ENCODE results near the gene SMTNL1. TPM values are rescaled to one million over a fixed set of nuclear protein-coding genes. Genes with fewer than 3 reads are reported as not detected.

SMTNL1 gene
- total RNA-seq, 1 experiment from 2014 or later, result 0.26 TPM

- no peaks in the 10 kb centered on the region; the same call in 1 of the 2 replicates for H3K27me3 Mint-ChIP-seq (ENCODE audit: low read depth)
- no peak for ATAC-seq
- H3K9me3 Mint-ChIP-seq, result no peaks in the 10 kb centered on the region
- no peak overlapping the region for H3K4me3 Mint-ChIP-seq
- no peak overlapping the region for H3K27ac Mint-ChIP-seq
- H3K4me1 Mint-ChIP-seq, result peaks cover 20% of the 10 kb centered on the region
- peaks cover 3% of the 10 kb centered on the region; the same call in 1 of the 2 replicates for H3K36me3 Mint-ChIP-seq
- TF ChIP-seq FOXP4 (CRISPR knock-in tag; IDR thresholded peaks at IDR 0.05) (no peak), ATF2 (CRISPR knock-in tag; IDR thresholded peaks at IDR 0.05; ENCODE audit: borderline replicate concordance, low read depth) (no peak), ATF1 (CRISPR knock-in tag; IDR thresholded peaks at IDR 0.05) (no peak)
- DNase-seq (ENCODE audit: low spot score), result no peak
- ChIA-PET CTCF (interaction anchor here (0.8 to 1.8 kb wide), 5 partner anchors 19 to 200 kb away, joined by 3 to 5 read pairs (median 4); no protein-coding TSS in a partner anchor), POLR2A (no interaction called here)
Measured at GRCh38 chr11:57545883-57546282, 8.5 kb downstream of the SMTNL1 start.

- peaks cover 3% of the 10 kb centered on the region; the same call in 1 of the 2 replicates for H3K36me3 Mint-ChIP-seq
- no peak overlapping the region for H3K4me3 Mint-ChIP-seq
- H3K4me1 Mint-ChIP-seq, result peaks cover 20% of the 10 kb centered on the region
- no peaks in the 10 kb centered on the region; the same call in 1 of the 2 replicates for H3K27me3 Mint-ChIP-seq (ENCODE audit: low read depth)
- DNase-seq (ENCODE audit: low spot score) (no peak), ATAC-seq (no peak)
- POLR2A ChIA-PET, result interaction anchor here (1.3 to 1.7 kb wide), 2 partner anchors 22 to 33 kb away, joined by 4 to 5 read pairs; partner anchors contain the start of gene UBE2L6
- no peaks in the 10 kb centered on the region for H3K9me3 Mint-ChIP-seq
- TF ChIP-seq ZBTB43 (CRISPR knock-in tag; IDR thresholded peaks at IDR 0.05), result no peak
- TF ChIP-seq NFATC4 (CRISPR knock-in tag; IDR thresholded peaks at IDR 0.05), result no peak
- no peak for TF ChIP-seq ESRRA (CRISPR knock-in tag; IDR thresholded peaks at IDR 0.05; ENCODE audit: borderline replicate concordance)
- no peak for TF ChIP-seq ZBTB21 (CRISPR knock-in tag; IDR thresholded peaks at IDR 0.05; ENCODE audit: borderline replicate concordance)
- no peak for TF ChIP-seq STAT6 (CRISPR knock-in tag; conservative IDR thresholded peaks at IDR 0.05; ENCODE audit: low read depth)
- no peak for TF ChIP-seq ZMAT4 (CRISPR knock-in tag; IDR thresholded peaks at IDR 0.05)
- no peak for TF ChIP-seq NR1H2 (CRISPR knock-in tag; IDR thresholded peaks at IDR 0.05)
- no peak for TF ChIP-seq ZNF532 (CRISPR knock-in tag; IDR thresholded peaks at IDR 0.05; ENCODE audit: borderline replicate concordance)
- TF ChIP-seq FOXP4 (CRISPR knock-in tag; IDR thresholded peaks at IDR 0.05), result no peak
- no peak for TF ChIP-seq ZNF396 (CRISPR knock-in tag; IDR thresholded peaks at IDR 0.05; ENCODE audit: borderline replicate concordance)
- TF ChIP-seq CREB1 (CRISPR knock-in tag; IDR thresholded peaks at IDR 0.05), result no peak
- CTCF ChIA-PET, result interaction anchor here (0.8 to 1.8 kb wide), 9 partner anchors 16 to 98 kb away, joined by 3 to 12 read pairs (median 5); no protein-coding TSS in a partner anchor
- no peak overlapping the region for H3K27ac Mint-ChIP-seq
Measured at GRCh38 chr11:57546451-57546850, 9.1 kb downstream of the SMTNL1 start.

All from WTC11 (cell line).